AG04450 (cell line): ENCODE data around the gene ARHGAP26. TPM values are rescaled to one million over a fixed set of nuclear protein-coding genes. Genes with fewer than 3 reads are reported as not detected.

Experiments used
- CTCF ChIA-PET: fragments of 300-600, 350-600 bp; formaldehyde crosslinking; extraction: SDS; loops from one replicate; lab custom pipeline; 2022; ENCODE audit warnings: antibody characterized with exemption, inconsistent platforms; lab: Charles Lee
- POLR2A ChIA-PET: fragments of 350-600 bp; formaldehyde crosslinking; extraction: SDS; loops from one replicate; lab custom pipeline; 2021; ENCODE audit warnings: antibody characterized with exemption, inconsistent platforms; lab: Yijun Ruan, JAX
- DNase-seq: peaks from one replicate; pipeline ENCODE4 v3.0.0-alpha.2; 2011; ENCODE audit warnings: low read depth, low spot score
- H3K27ac ChIP-seq: one replicate; pipeline ENCODE4 v1.5.1; 2012; ENCODE audit warnings: low read depth, low read length, control low read depth
- H3K27me3 ChIP-seq: one replicate; pipeline ENCODE4 v1.6.0; 2012; ENCODE audit warnings: low read length; ENCODE audit not compliant: control insufficient read depth, insufficient read depth
- H3K4me3 ChIP-seq: 2 replicates; pipeline ENCODE4 v1.5.1; 2011; ENCODE audit warnings: mild to moderate bottlenecking, low read depth, low read length, control low read depth
- H3K9me3 ChIP-seq: 2 replicates; pipeline ENCODE4 v1.5.1; 2012; ENCODE audit warnings: low read length; ENCODE audit not compliant: control insufficient read depth, insufficient read depth
- polyA plus RNA-seq: library from polyadenylated mRNA; depleted of rRNA; stranded (reverse); fragments of >200 nt; gene quantifications from 2 replicates; pipeline ENCODE4 v1.2.3, GENCODE V29; 2011
- TF ChIP-seq, protein P1 (sequence below): IDR thresholded peaks from 2 replicates; pipeline ENCODE4 v1.5.1; 2011; ENCODE audit warnings: low read depth, low read length, control low read depth, inconsistent platforms

The ARHGAP26 gene
- polyA plus RNA-seq, 1 experiment = 0.56 TPM

DNA sequence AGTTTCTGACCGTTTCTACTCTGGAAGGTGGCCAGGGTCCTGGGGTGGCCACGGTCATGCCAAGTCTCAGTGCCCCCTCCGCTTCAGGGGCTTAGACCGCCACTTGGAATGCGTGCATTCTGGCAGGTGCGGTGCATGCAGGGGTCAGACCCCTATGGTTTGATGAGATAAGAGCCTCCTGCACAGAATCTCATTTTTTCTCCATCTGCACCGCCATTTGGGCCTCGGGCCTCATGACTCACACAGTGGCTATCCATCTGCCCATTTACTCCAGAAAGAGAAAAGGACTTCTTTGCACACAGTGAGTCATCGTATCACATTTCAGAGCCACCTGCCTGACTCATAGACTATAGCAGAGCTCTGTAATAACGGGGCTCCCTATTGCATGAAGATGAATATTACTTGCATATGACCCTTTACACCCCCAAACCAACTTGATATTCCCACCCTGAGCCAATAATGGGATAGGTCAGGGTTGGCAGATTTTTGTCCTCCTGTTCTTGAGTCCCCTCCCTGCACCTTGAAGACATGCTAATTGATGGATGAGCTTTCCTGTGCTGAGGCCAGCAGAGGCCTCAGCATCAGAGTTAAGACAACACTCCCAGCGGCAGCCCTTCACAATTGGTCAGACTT lies 475.9 kb downstream of the ARHGAP26 start:
- Histone ChIP-seq H3K4me3 (no peak overlapping the region), H3K27me3 (no peaks in the 10 kb centered on the region), H3K27ac (peak overlapping the region; percentile 71), H3K9me3 (no peaks in the 10 kb centered on the region)
- CTCF ChIA-PET = no interaction called here
- TF ChIP-seq, protein P1, sequence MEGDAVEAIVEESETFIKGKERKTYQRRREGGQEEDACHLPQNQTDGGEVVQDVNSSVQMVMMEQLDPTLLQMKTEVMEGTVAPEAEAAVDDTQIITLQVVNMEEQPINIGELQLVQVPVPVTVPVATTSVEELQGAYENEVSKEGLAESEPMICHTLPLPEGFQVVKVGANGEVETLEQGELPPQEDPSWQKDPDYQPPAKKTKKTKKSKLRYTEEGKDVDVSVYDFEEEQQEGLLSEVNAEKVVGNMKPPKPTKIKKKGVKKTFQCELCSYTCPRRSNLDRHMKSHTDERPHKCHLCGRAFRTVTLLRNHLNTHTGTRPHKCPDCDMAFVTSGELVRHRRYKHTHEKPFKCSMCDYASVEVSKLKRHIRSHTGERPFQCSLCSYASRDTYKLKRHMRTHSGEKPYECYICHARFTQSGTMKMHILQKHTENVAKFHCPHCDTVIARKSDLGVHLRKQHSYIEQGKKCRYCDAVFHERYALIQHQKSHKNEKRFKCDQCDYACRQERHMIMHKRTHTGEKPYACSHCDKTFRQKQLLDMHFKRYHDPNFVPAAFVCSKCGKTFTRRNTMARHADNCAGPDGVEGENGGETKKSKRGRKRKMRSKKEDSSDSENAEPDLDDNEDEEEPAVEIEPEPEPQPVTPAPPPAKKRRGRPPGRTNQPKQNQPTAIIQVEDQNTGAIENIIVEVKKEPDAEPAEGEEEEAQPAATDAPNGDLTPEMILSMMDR = no peak
- no peak for DNase-seq
- POLR2A ChIA-PET = no interaction called here

DNA sequence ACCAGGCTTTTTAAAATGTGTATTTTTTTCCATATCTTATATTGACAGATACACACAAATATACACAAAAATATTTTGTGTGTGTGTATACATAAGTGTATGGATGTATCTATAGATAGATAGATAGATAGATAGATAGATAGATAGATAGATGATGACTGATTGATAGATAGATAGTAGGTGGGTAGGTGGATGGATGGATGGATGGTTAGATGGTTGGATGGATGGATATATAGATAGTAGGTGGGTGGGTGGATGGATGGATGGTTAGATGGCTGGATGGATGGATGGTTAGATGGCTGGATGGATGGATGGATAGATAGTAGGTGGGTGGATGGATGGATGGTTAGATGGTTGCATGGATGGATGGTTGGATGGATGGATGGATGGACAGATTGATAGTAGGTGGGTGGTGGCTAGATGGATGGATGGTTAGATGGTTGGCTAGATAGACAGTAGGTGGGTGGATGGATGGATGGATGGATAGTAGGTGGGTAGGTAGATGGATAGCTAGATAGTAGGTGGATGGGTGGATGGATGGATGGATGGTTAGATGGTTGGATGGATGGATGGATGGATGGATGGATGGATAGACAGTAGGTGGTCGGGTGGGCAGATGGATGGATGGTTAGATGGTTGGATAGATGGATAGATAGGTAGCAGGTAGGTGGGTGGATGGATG lies 477.1 kb downstream of the ARHGAP26 start:
- Histone ChIP-seq H3K27ac (no peak overlapping the region), H3K9me3 (no peaks in the 10 kb centered on the region), H3K4me3 (no peak overlapping the region), H3K27me3 (no peaks in the 10 kb centered on the region)
- ChIA-PET CTCF (no interaction called here), POLR2A (interaction anchor here (0.9 kb wide), 1 partner anchor 79 kb away, joined by 5 read pairs; no protein-coding TSS in a partner anchor)
- TF ChIP-seq, protein P1 = no peak
- DNase-seq = no peak

DNA sequence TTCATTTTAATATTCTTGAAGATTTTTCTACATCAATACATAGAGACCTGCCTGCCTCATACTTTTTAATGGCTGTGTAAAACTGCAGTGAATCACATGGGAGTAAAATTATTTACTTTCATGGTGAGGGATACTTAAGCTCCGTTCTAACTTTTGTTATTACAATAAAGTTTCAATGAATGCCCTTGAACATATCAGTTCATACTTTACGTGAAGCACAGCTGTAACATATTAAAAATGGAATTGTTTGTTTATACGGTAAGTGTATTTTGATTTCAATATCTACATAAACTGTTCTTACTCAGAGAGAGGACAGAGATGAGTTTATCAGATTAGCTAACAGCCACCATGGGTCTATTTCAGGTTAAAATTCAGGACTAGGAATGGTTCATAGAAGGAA lies 478.2 kb downstream of the ARHGAP26 start:
- TF ChIP-seq, protein P1 = no peak
- Histone ChIP-seq H3K27ac (peak overlapping the region; percentile 84), H3K4me3 (no peak overlapping the region), H3K27me3 (no peaks in the 10 kb centered on the region), H3K9me3 (no peaks in the 10 kb centered on the region)
- CTCF ChIA-PET = no interaction called here
- POLR2A ChIA-PET = interaction anchor here (0.6 to 1.6 kb wide), 5 partner anchors 8 to 153 kb away, joined by 3 to 5 read pairs (median 4); no protein-coding TSS in a partner anchor
- no peak for DNase-seq

DNA sequence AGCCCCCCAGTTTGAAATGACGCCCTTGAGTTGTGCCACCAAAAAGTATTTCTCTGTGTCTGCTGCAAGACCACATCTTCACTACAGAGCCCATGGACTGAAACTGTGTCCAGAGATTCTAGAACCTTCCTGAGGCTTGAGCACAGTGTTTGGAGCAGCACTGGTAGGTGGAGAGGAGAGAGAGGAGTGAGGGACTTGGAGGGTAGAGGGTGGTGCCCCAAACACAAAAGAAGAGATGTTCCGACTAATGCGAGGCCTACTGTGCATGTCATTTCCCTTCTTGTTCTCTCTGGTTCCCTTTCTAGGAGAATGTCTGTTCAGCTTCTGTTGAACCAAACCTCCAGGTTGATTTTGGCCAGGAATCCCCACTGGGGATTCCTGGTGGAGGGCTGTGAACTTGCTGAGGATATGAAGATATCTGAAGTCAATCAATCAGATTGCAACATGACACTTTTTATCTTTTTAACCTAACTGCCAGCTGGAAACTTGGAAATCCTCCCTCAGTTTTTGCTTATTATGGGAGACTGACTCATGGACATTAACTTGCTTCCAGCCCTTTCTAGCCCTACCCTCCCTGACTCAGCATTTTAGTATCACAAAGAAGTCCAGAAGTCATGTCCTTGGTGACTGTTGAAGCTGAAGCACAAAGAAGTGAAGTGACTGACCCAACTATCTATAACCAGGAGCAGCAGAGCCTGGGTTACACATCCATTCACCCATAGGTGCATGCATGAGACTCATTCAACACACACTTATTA lies 478.8 kb downstream of the ARHGAP26 start:
- ChIA-PET POLR2A (interaction anchor here (0.6 to 1.6 kb wide), 4 partner anchors 9 to 152 kb away, joined by 3 to 5 read pairs (median 4); no protein-coding TSS in a partner anchor), CTCF (no interaction called here)
- TF ChIP-seq, protein P1 = no peak
- DNase-seq = no peak
- peak overlapping the region; percentile 84 for H3K27ac ChIP-seq
- no peaks in the 10 kb centered on the region for H3K9me3 ChIP-seq
- no peak overlapping the region for H3K4me3 ChIP-seq
- H3K27me3 ChIP-seq = no peaks in the 10 kb centered on the region

DNA sequence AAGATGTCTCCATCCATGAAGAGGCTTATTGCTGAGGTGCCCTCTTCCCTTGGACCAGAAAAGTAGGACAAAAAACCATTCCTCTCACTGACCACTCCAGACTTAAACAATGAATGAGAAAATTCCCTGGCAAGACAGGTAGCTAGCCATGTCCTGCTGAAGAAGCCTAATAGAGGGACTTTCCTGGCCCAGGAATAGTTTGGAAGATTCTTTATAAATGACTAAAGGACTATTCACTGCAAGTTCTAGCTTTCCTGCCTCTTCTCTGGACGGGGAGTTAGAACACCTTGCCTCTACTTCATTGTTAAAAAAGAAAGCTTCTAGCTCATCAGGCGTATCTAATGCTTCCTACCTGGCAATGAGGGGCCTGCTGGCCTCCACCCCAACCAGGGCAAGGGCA lies 479.7 kb downstream of the ARHGAP26 start:
- POLR2A ChIA-PET = no interaction called here
- CTCF ChIA-PET = no interaction called here
- H3K4me3 ChIP-seq = no peak overlapping the region
- H3K27ac ChIP-seq = peak overlapping the region; percentile 84
- H3K9me3 ChIP-seq = no peaks in the 10 kb centered on the region
- H3K27me3 ChIP-seq = no peaks in the 10 kb centered on the region
- no peak for DNase-seq
- TF ChIP-seq, protein P1 = no peak
